Ovary (tissue), 9 donors: Measurements from ENCODE around the gene BCL2L15. TPM values are rescaled to one million over a fixed set of nuclear protein-coding genes. Genes with fewer than 3 reads are reported as not detected.

Source experiments
- DNase-seq, 5 donors: peaks; one replicate each; pipeline ENCODE4 v3.0.0-alpha.2; 2019 to 2020
- H3K27ac ChIP-seq, 2 donors: fragments of 200-600 bp; one replicate each; pipeline versions ENCODE4 v1.5.1 to v1.8.0; 2019 to 2022
- H3K27me3 ChIP-seq: fragments of 200-600 bp; one replicate; pipeline ENCODE4 v1.8.0; 2022
- H3K36me3 ChIP-seq: fragments of 200-600 bp; sonication (generic); one replicate; pipeline ENCODE4 v1.5.1; 2019
- H3K4me1 ChIP-seq: one replicate; pipeline ENCODE4 v1.8.1; 2013; ENCODE audit warnings: mild to moderate bottlenecking, moderate library complexity; ENCODE audit not compliant: insufficient read depth
- H3K4me3 ChIP-seq: fragments of 200-600 bp; sonication (generic); one replicate; pipeline ENCODE4 v1.5.1; 2017
- H3K9me3 ChIP-seq, 2 donors: fragments of 200-600 bp in 1 of 2; sonication (generic) in 1 of 2; one replicate each; pipeline versions ENCODE4 v1.5.1 to v1.8.1; 2013 to 2019; ENCODE audit warnings: mild to moderate bottlenecking in 1 of 2, moderate library complexity in 1 of 2
- EP300 ChIP-seq: sonication (generic); formaldehyde crosslinking; IDR thresholded peaks from one replicate; pipeline ENCODE4 v1.6.1; 2017; ENCODE audit warnings: antibody characterized with exemption
- POLR2A ChIP-seq: fragments of 450-650 bp; IDR thresholded peaks from one replicate; pipeline ENCODE4 v1.6.1; 2017; ENCODE audit warnings: antibody characterized with exemption, mild to moderate bottlenecking, moderate library complexity
- WGBS, 3 donors: extraction: QIAGEN DNeasy Blood & Tissue Kit in 1 of 3; methylation state at CpG; one replicate each; pipeline versions ENCODE4 v1.1.5 to v1.1.7; 2013 to 2017; 5-methylcytosine and 5-hydroxymethylcytosine counted together
- intact Hi-C, 4 donors: fragments of 100-400 bp; cut with DNase I; formaldehyde crosslinking; loops; one replicate each; pipeline versions ENCODE4 v1.11.0 to v1.15.1; 2022 to 2023
- polyA plus RNA-seq, 2 donors: library from polyadenylated mRNA; stranded (reverse); fragments of 200-250 nt in 1 of 2; fragments of 350-450 nt in 1 of 2; fragmentation: Illumina TruSeq in 1 of 2; extraction: RNeasy Lipid Tissue Mini Kit (QIAGEN cat#74804) in 1 of 2; gene quantifications; one replicate each; pipeline ENCODE4 v1.2.3, GENCODE V29; 2013 to 2014
- total RNA-seq, 7 donors: library from RNA; depleted of rRNA in 2 of 7; stranded (reverse); fragments of >200 nt in 2 of 7; fragmentation: NEBNext Ultra II Directional in 3 of 7; extraction: Animal tissue kit (Norgen Biotek cat#: 25700) in 3 of 7; gene quantifications; one replicate each; pipeline versions ENCODE4 v1.1.0 to v1.2.4, GENCODE V29; 2016 to 2023
- TF ChIP-seq, protein P1 (sequence below), 3 donors: fragments of 450-650 bp in 2 of 3; fragments of 200-600 bp in 1 of 3; IDR thresholded peaks; one replicate each; pipeline versions ENCODE4 v1.5.1 to v1.8.0; 2016 to 2022; ENCODE audit warnings: antibody characterized with exemption in 3 of 3, mild to moderate bottlenecking in 1 of 3
- donor health status: DM: no; HTN: no; CAD: no; lungs with moderate emphysema.
- donor health status: DM: no; HTN: no; CAD: no.
- donor health status: Bipolar disorder and iron deficiency.
- donor health status: DM: yes; HTN: yes; CAD: no.
- donor health status: DM: no; HTN: no; CAD: no.
- donor health status: DM: yes; HTN: yes; CAD: no.

BCL2L15 gene
- total and polyA plus RNA-seq, 9 donors, result 0.18 to 6.7 (median 0.68) TPM

DNA sequence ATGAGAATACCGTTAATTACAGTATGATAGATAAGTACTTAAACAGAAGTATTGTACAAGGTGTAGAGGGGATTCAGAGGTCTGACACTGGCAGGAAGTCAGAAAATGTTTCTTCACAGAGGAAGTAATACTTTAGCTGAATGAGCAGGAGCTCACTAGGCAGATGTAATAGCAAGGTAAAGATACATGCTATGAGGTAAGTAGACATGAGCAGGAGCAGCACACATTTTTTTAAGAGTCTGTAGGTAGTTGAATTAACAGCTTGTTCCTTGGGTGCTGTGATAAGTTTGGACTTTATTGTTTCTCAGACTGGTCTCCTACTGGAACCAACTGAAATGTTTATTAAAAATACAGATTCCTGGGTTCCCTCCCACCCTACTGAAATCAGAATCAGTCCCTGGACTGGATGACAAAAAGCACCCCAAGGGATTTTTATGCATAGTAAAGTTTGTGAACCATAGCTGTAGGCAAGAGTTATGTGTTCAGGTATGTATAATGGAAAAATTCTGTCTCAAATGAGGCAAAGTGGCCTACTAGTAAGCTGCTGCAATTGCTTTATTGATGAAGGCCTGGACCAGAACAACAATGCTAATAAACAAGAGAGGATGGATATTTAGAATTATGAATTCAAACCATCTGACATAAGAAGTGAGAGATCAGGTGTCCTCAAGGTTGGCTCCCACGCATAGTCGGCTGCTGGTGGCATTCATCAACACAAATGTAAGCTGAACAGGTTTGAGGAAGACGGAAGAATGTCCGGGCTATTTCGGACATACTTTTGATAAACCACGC, 16.3 kb upstream of the BCL2L15 start:
- DNase-seq, result no peak
- peak overlapping the region; percentile 71 for H3K4me3 ChIP-seq
- 13 to 16% (median 14%) methylated on average over 7 of the region's 7 CpGs for WGBS, 3 donors
- intact Hi-C loops, result loop anchor here in 3 of 4 donors (2.0 to 10.0 kb wide), 3 partner anchors 25 to 219 kb away; partner anchors contain the start of genes HIPK1 (in 2 of the 3) and PHTF1 (in 1 of the 3)
- H3K4me1 ChIP-seq, result peaks cover 2% of the 10 kb centered on the region
- no peaks in the 10 kb centered on the region for H3K27me3 ChIP-seq
- TF ChIP-seq, protein P1, sequence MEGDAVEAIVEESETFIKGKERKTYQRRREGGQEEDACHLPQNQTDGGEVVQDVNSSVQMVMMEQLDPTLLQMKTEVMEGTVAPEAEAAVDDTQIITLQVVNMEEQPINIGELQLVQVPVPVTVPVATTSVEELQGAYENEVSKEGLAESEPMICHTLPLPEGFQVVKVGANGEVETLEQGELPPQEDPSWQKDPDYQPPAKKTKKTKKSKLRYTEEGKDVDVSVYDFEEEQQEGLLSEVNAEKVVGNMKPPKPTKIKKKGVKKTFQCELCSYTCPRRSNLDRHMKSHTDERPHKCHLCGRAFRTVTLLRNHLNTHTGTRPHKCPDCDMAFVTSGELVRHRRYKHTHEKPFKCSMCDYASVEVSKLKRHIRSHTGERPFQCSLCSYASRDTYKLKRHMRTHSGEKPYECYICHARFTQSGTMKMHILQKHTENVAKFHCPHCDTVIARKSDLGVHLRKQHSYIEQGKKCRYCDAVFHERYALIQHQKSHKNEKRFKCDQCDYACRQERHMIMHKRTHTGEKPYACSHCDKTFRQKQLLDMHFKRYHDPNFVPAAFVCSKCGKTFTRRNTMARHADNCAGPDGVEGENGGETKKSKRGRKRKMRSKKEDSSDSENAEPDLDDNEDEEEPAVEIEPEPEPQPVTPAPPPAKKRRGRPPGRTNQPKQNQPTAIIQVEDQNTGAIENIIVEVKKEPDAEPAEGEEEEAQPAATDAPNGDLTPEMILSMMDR (IDR thresholded peaks at IDR 0.05), result no peak
- no peak for TF ChIP-seq POLR2A
- no peak for TF ChIP-seq EP300
- no peaks in the 10 kb centered on the region for H3K36me3 ChIP-seq
- H3K27ac ChIP-seq, result peak overlapping the region; percentile 77 to 86
- no peaks in the 10 kb centered on the region for H3K9me3 ChIP-seq

DNA sequence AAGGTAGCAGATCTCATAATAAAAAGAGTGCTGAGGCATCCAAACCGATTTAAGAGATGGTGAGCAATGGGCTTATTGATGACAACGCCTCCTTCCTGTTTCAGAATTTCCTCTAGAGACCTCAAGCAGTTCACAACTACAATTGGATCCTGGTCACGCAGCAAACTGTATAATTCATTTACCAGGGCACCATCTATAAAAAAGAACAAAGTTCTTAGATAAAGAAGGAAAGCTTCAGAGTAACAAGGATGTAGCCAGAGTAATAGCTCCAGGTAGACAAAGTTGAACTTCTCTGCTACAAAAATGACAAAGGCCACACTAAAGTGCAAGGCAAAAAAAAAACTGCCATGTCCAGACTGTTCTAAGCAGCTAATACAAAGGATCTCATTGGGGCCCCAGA, 13.8 kb upstream of the BCL2L15 start:
- Histone ChIP-seq H3K4me1 (peaks cover 1% of the 10 kb centered on the region), H3K36me3 (no peaks in the 10 kb centered on the region), H3K9me3 (no peaks in the 10 kb centered on the region), H3K27me3 (no peaks in the 10 kb centered on the region), H3K27ac (no peak overlapping the region), H3K4me3 (no peak overlapping the region)
- no peak for DNase-seq
- intact Hi-C loops, result loop anchor here in 2 of 4 donors (10.0 kb wide), 2 partner anchors 146 to 216 kb away; partner anchors contain the start of gene PHTF1 (in 1 of the 2)
- TF ChIP-seq, protein P1 (IDR thresholded peaks at IDR 0.05), result no peak
- TF ChIP-seq EP300, result no peak
- no peak for TF ChIP-seq POLR2A
- 73 to 93% (median 91%) methylated on average over 3 of the region's 3 CpGs for WGBS, 3 donors

DNA sequence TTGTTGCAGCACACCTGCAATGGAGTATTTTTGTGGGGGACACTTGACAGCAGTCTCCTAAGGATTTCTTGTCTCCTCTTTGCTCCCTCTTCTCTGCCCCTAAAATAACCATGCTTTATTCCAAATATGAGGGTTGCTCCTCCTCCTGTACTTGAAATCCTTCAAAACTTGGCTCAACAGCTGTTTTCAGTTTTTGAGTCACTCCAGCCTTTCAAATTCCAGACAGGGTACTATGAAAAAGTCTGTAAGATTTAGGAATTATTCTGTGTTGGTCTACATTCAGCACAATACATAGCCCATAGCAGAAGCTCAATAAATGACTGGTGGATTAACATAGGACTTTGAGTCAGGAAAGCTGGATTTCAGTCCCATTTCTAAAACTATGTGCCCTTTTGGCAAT, 11.7 kb upstream of the BCL2L15 start:
- no peaks in the 10 kb centered on the region for H3K4me1 ChIP-seq
- TF ChIP-seq EP300, result no peak
- TF ChIP-seq, protein P1 (IDR thresholded peaks at IDR 0.05), result no peak
- no peak for TF ChIP-seq POLR2A
- H3K27me3 ChIP-seq, result no peaks in the 10 kb centered on the region
- intact Hi-C loops, result loop anchor here in 1 of 4 donors (10.0 kb wide), 1 partner anchor 54 kb away; no protein-coding TSS in a partner anchor
- H3K36me3 ChIP-seq, result no peaks in the 10 kb centered on the region
- H3K9me3 ChIP-seq, result no peaks in the 10 kb centered on the region
- no peak overlapping the region for H3K4me3 ChIP-seq
- DNase-seq, result no peak
- H3K27ac ChIP-seq, result peak overlapping the region in 1 of 2 donors; percentile 8

DNA sequence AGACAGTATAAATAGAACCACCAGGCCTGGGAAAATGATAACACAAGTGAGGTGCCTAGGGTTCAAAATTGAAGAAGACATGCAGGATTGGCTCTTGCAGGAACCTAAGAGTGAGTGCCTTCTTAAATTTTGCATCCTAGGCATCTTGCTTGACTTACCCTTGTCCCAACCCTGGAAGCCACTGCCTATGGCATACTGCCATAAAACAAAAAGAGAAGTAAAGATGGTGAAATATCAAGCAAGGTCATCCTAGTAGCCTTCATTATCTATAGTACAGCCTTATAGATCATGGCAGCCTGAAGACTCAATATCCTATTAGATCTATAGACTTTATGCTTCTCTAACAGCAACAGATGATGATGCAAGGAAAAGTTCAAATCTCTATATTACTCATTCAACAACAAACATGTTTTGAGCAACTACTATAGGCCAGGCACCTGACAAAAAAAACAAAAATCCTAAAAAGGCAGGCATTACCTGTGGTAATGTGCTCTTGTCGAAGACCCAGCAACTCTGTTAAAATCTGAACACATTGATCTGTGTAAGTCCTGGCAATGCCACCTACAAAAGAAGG, 10.9 kb upstream of the BCL2L15 start:
- no peaks in the 10 kb centered on the region for H3K36me3 ChIP-seq
- TF ChIP-seq, protein P1 (IDR thresholded peaks at IDR 0.05), result no peak
- no peak for TF ChIP-seq POLR2A
- no peak for TF ChIP-seq EP300
- H3K4me1 ChIP-seq, result no peaks in the 10 kb centered on the region
- 82 to 95% (median 85%) methylated on average over 1 of the region's 1 CpG for WGBS, 3 donors
- no peaks in the 10 kb centered on the region for H3K9me3 ChIP-seq
- no peaks in the 10 kb centered on the region for H3K27me3 ChIP-seq
- DNase-seq, result no peak
- H3K27ac ChIP-seq, result no peak overlapping the region
- H3K4me3 ChIP-seq, result no peak overlapping the region
- intact Hi-C loops, result loop anchor here in 1 of 4 donors (10.0 kb wide), 1 partner anchor 54 kb away; no protein-coding TSS in a partner anchor
